ENCODE measurements around the gene ATXN3. TPM values are rescaled to one million over a fixed set of nuclear protein-coding genes. Genes with fewer than 3 reads are reported as not detected.
A peak's percentile ranks its signal among the peaks of the same experiment; 100 is the strongest.

The ATXN3 gene
- total and polyA plus RNA-seq, 2 of the 13 experiments (the other 11 are each of a cell fraction or from before 2014, with no cell fraction given): 14.9 to 17.3 TPM

- CTCF ChIA-PET (ENCODE audit: low intra/inter-chr PET ratio, low total read pairs): no interaction called here
- no peak overlapping the region for H3K4me2 ChIP-seq (ENCODE audit: low read depth, low read length)
- no peak overlapping the region for H3K9ac ChIP-seq (ENCODE audit: insufficient read depth, low read depth, low read length)
- BruUV-seq (replicated peaks): TSS peak; percentile 22
- intact Hi-C loops (cut with micrococcal nuclease; ENCODE audit: unreplicated experiment): no loop called here
- POLR2A ChIA-PET: no interaction called here
- H3K36me3 ChIP-seq (replicated peaks in 1 of 2; ENCODE audit: control insufficient read depth in 1 of 2, insufficient read depth in 2 of 2, low read length in 2 of 2): peaks cover 12 to 67% of the 10 kb centered on the region in 2 experiments
- no peak overlapping the region for H2AFZ ChIP-seq (ENCODE audit: low read length)
- no peaks in the 10 kb centered on the region for H3K27me3 ChIP-seq (ENCODE audit: control insufficient read depth in 1 of 2, insufficient read depth in 2 of 2, low read length in 2 of 2)
- H3K79me2 ChIP-seq (ENCODE audit: insufficient read depth, low read length): no peaks in the 10 kb centered on the region
- H3K9me3 ChIP-seq (ENCODE audit: low read length): no peaks in the 10 kb centered on the region
- no peak overlapping the region for H3K27ac ChIP-seq (ENCODE audit: extremely low read length, insufficient read depth, low read length)
- no peak for DNase-seq (ENCODE audit: low spot score)
- no peaks in the 10 kb centered on the region for H3K4me1 ChIP-seq (ENCODE audit: insufficient read depth, low read length)
- TF ChIP-seq CAMTA2 (CRISPR knock-in tag; IDR thresholded peaks at IDR 0.05; ENCODE audit: borderline replicate concordance) (no peak), MYNN (CRISPR knock-in tag; IDR thresholded peaks at IDR 0.05; ENCODE audit: low read depth) (no peak), ZNF556 (CRISPR knock-in tag; IDR thresholded peaks at IDR 0.05; ENCODE audit: borderline replicate concordance) (no peak), FOXC1 (CRISPR knock-in tag; IDR thresholded peaks at IDR 0.05; ENCODE audit: borderline replicate concordance) (no peak), STAG1 (CRISPR knock-in tag; IDR thresholded peaks at IDR 0.05) (no peak), ZNF792 (CRISPR knock-in tag; IDR thresholded peaks at IDR 0.05) (no peak), ZFP82 (CRISPR knock-in tag; IDR thresholded peaks at IDR 0.05; ENCODE audit: borderline replicate concordance) (no peak), SOX6 (IDR thresholded peaks at IDR 0.05) (no peak), SOX6 (CRISPR knock-in tag; IDR thresholded peaks at IDR 0.05) (no peak), ZNF124 (CRISPR knock-in tag; IDR thresholded peaks at IDR 0.05) (no peak), ZKSCAN1 (IDR thresholded peaks at IDR 0.05; ENCODE audit: low read length) (no peak), CC2D1A (CRISPR knock-in tag; IDR thresholded peaks at IDR 0.05) (no peak), ZZZ3 (CRISPR knock-in tag; IDR thresholded peaks at IDR 0.05; ENCODE audit: borderline replicate concordance) (no peak), ZNF33A (CRISPR knock-in tag; IDR thresholded peaks at IDR 0.05; ENCODE audit: borderline replicate concordance) (no peak), SIN3A (IDR thresholded peaks at IDR 0.05; ENCODE audit: borderline replicate concordance, low read depth, low read length) (no peak)
- TF ChIP-seq, protein P1, sequence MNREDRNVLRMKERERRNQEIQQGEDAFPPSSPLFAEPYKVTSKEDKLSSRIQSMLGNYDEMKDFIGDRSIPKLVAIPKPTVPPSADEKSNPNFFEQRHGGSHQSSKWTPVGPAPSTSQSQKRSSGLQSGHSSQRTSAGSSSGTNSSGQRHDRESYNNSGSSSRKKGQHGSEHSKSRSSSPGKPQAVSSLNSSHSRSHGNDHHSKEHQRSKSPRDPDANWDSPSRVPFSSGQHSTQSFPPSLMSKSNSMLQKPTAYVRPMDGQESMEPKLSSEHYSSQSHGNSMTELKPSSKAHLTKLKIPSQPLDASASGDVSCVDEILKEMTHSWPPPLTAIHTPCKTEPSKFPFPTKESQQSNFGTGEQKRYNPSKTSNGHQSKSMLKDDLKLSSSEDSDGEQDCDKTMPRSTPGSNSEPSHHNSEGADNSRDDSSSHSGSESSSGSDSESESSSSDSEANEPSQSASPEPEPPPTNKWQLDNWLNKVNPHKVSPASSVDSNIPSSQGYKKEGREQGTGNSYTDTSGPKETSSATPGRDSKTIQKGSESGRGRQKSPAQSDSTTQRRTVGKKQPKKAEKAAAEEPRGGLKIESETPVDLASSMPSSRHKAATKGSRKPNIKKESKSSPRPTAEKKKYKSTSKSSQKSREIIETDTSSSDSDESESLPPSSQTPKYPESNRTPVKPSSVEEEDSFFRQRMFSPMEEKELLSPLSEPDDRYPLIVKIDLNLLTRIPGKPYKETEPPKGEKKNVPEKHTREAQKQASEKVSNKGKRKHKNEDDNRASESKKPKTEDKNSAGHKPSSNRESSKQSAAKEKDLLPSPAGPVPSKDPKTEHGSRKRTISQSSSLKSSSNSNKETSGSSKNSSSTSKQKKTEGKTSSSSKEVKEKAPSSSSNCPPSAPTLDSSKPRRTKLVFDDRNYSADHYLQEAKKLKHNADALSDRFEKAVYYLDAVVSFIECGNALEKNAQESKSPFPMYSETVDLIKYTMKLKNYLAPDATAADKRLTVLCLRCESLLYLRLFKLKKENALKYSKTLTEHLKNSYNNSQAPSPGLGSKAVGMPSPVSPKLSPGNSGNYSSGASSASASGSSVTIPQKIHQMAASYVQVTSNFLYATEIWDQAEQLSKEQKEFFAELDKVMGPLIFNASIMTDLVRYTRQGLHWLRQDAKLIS (CRISPR knock-in tag; IDR thresholded peaks at IDR 0.05): no peak
- TF ChIP-seq, protein P2, sequence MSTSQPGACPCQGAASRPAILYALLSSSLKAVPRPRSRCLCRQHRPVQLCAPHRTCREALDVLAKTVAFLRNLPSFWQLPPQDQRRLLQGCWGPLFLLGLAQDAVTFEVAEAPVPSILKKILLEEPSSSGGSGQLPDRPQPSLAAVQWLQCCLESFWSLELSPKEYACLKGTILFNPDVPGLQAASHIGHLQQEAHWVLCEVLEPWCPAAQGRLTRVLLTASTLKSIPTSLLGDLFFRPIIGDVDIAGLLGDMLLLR (CRISPR knock-in tag; IDR thresholded peaks at IDR 0.05): no peak
- ATAC-seq: no peak
- 96% methylated on average over 4 of the region's 4 CpGs for WGBS (ENCODE audit: low lambda C conversion rate)
- no peaks in the 10 kb centered on the region for H4K20me1 ChIP-seq (ENCODE audit: insufficient read depth, low read length)
- FAIRE-seq: no peak
- in situ Hi-C loops (cut with HindIII; ENCODE audit: extremely low pct_ligation_motif_present, low pct_unique_long_range_greater_than_20kb): no loop called here
- H3K4me3 ChIP-seq (replicated peaks in 1 of 3; ENCODE audit: insufficient read depth in 1 of 3, low read depth in 2 of 3, low read length in 3 of 3): no peak overlapping the region
These were observed 36.9 kb upstream of the ATXN3 start for GRCh38 chr14:92143309-92143708.

Measured in HepG2 (cell line).